GM06990 (cell line): Measurements from ENCODE around the gene SHFL.

Experiments used
- DNase-seq: peaks from one replicate; pipeline ENCODE4 v3.0.0-alpha.2; 2011; ENCODE audit not compliant: insufficient read length; ENCODE audit errors: extremely low read depth
- H3K27me3 ChIP-seq: replicated peaks from 2 replicates; pipeline ENCODE4 v1.6.0; 2011; ENCODE audit warnings: low read length; ENCODE audit not compliant: control insufficient read depth, insufficient read depth
- H3K36me3 ChIP-seq: 2 replicates; pipeline ENCODE4 v1.5.1; 2011; ENCODE audit warnings: low read length; ENCODE audit not compliant: control insufficient read depth, insufficient read depth
- H3K4me3 ChIP-seq: replicated peaks from 2 replicates; pipeline ENCODE4 v1.5.1; 2011; ENCODE audit warnings: low read depth, mild to moderate bottlenecking, control low read depth, low read length
- CTCF ChIP-seq: IDR thresholded peaks from 2 replicates; pipeline ENCODE4 v1.5.1; 2011; ENCODE audit warnings: low read length, control low read depth, mild to moderate bottlenecking, inconsistent platforms; ENCODE audit not compliant: insufficient read depth, poor library complexity, severe bottlenecking

SHFL gene

GRCh38 chr19:10133596-10133995 is 47.5 kb downstream of the SHFL start:
- H3K36me3 ChIP-seq = peaks cover 41% of the 10 kb centered on the region
- TF ChIP-seq CTCF = no peak
- DNase-seq = no peak
- no peaks in the 10 kb centered on the region for H3K27me3 ChIP-seq
- H3K4me3 ChIP-seq = no peak overlapping the region

DNA sequence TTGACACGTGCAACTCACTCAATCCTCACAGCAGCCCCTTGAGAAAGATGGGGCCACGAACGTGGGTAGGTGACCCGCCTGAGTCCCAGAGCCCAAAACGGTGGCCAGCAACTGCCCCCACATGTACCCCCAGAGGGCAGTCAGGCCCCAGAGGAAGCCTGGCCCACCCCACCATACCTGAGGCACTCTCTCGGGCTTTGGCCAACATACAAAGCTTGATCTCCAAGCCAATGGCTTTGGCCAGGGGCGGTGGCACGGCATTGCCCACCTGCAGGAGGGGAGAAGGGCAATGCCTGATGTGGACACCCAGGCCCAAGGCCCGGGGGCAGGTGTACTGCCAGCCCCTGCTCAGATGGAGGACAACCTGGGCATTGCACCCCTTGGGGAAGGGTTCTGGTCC is 47.9 kb downstream of the SHFL start:
- Histone ChIP-seq H3K36me3 (peaks cover 46% of the 10 kb centered on the region), H3K4me3 (no peak overlapping the region), H3K27me3 (no peaks in the 10 kb centered on the region)
- no peak for DNase-seq
- TF ChIP-seq CTCF = no peak

- peaks cover 56% of the 10 kb centered on the region for H3K36me3 ChIP-seq
- no peak for DNase-seq
- H3K27me3 ChIP-seq = no peaks in the 10 kb centered on the region
- TF ChIP-seq CTCF = no peak
- H3K4me3 ChIP-seq = no peak overlapping the region
These were observed 49.6 kb downstream of the SHFL start for GRCh38 chr19:10135551-10136334.

GRCh38 chr19:10136936-10137335 is 50.8 kb downstream of the SHFL start:
- Histone ChIP-seq H3K36me3 (peaks cover 67% of the 10 kb centered on the region), H3K4me3 (no peak overlapping the region), H3K27me3 (no peaks in the 10 kb centered on the region)
- no peak for TF ChIP-seq CTCF
- DNase-seq = no peak

- no peak for DNase-seq
- TF ChIP-seq CTCF = no peak
- Histone ChIP-seq H3K27me3 (no peaks in the 10 kb centered on the region), H3K36me3 (peaks cover 73% of the 10 kb centered on the region), H3K4me3 (no peak overlapping the region)
These were observed 51.9 kb downstream of the SHFL start for GRCh38 chr19:10137751-10138682.
